ENCODE data around the gene MYH14.
A peak's percentile ranks its signal among the peaks of the same experiment; 100 is the strongest.
"Not testable (repeated sequence)": the region's sequence is repeated elsewhere in the genome, so short reads cannot be mapped to it uniquely, and the experiment has no call there.

The MYH14 gene

GRCh38 chr19:50318438-50318837, 115.0 kb downstream of the MYH14 start:
- DNase-seq (ENCODE audit: low read depth in 2 of 2) = no peak

- no peak for DNase-seq (ENCODE audit: low read depth in 2 of 2)
Measured at GRCh38 chr19:50319156-50319555, 115.7 kb downstream of the MYH14 start.

- no peak for DNase-seq (ENCODE audit: low read depth in 2 of 2)
Measured at GRCh38 chr19:50320051-50320450, 116.6 kb downstream of the MYH14 start.

- DNase-seq (ENCODE audit: low read depth in 2 of 2) = no peak
Measured at GRCh38 chr19:50320596-50320995, 117.2 kb downstream of the MYH14 start.

GRCh38 chr19:50321831-50322230, 118.4 kb downstream of the MYH14 start:
- no peak for DNase-seq (ENCODE audit: low read depth in 2 of 2)

- DNase-seq (ENCODE audit: low read depth in 2 of 2) = no peak
Measured at GRCh38 chr19:50322234-50322633, 118.8 kb downstream of the MYH14 start.

- DNase-seq (ENCODE audit: low read depth in 2 of 2) = no peak
Measured at GRCh38 chr19:50322931-50323781, 119.7 kb downstream of the MYH14 start.

GRCh38 chr19:50323782-50324133, 120.3 kb downstream of the MYH14 start:
- no peak for DNase-seq (ENCODE audit: low read depth in 2 of 2)

- no peak for DNase-seq (ENCODE audit: low read depth in 2 of 2)
Measured at GRCh38 chr19:50324331-50324730, 120.9 kb downstream of the MYH14 start.

- peak; percentile 30 to 45 for DNase-seq (ENCODE audit: low read depth in 2 of 2)
Measured at GRCh38 chr19:50325310-50326100, 122.1 kb downstream of the MYH14 start.

- no peak for DNase-seq (ENCODE audit: low read depth in 2 of 2)
Measured at GRCh38 chr19:50326101-50326664, 122.8 kb downstream of the MYH14 start.

GRCh38 chr19:50327013-50327412, 123.6 kb downstream of the MYH14 start:
- DNase-seq (ENCODE audit: low read depth in 2 of 2) = no peak

- no peak for DNase-seq (ENCODE audit: low read depth in 2 of 2)
Measured at GRCh38 chr19:50327461-50328223, 124.2 kb downstream of the MYH14 start.

GRCh38 chr19:50328224-50328872, 124.9 kb downstream of the MYH14 start:
- DNase-seq (ENCODE audit: low read depth in 2 of 2) = no peak

GRCh38 chr19:50328873-50329145, 125.4 kb downstream of the MYH14 start:
- DNase-seq (ENCODE audit: low read depth in 2 of 2) = no peak

GRCh38 chr19:50329146-50329925, 125.9 kb downstream of the MYH14 start, which contains the start of gene KCNC3:
Gene KCNC3, minus strand, starts transcription at chr19:50329377. Its CDS starts 295 bp downstream, at chr19:50329082.
- DNase-seq (ENCODE audit: low read depth in 2 of 2) = peak; percentile 49 to 86

- not testable (repeated sequence) for DNase-seq (ENCODE audit: low read depth in 2 of 2)
Measured at GRCh38 chr19:50329926-50330294, 126.5 kb downstream of the MYH14 start.

GRCh38 chr19:50330365-50331078, 127.1 kb downstream of the MYH14 start:
- peak; percentile 26 to 57 for DNase-seq (ENCODE audit: low read depth in 2 of 2)

GRCh38 chr19:50331221-50331993, 128.0 kb downstream of the MYH14 start:
- no peak for DNase-seq (ENCODE audit: low read depth in 2 of 2)

- no peak for DNase-seq (ENCODE audit: low read depth in 2 of 2)
Measured at GRCh38 chr19:50331994-50332243, 128.5 kb downstream of the MYH14 start.

Measured in stimulated activated CD8-positive, alpha-beta memory T cell treated with anti-CD3 and anti-CD28 coated beads, Interleukin-7, amount 100 ng/mL, for 1 hour (primary cell).